ENCODE measurements around the gene ESRRG.
"Not testable (repeated sequence)": the region's sequence is repeated elsewhere in the genome, so short reads cannot be mapped to it uniquely, and the experiment has no call there.

The ESRRG gene

DNA sequence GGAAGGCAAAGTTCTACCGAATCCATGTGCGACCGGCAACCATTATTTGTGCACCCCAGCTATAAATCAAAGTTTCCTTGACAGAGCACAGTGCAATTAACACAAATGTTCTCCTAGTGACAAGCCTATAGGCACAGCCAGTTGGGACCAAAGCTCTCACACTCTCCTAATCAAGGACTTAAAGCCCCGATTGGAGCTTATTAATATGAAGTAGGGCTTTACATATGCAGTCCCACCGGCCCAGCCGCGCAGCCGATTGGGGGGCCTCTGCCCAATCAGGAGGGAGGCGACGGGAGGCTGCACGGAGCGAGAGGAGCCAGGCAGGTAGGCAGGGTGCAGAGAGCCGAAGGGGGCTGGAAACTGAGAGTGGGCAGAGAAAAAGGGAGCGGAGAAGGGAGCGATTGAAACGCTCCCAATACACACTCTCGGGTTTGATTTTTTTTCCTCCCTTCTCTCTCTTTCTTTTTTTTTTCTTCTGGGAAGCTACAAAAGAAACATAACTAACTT, at the start of gene ESRRG:
ESRRG (minus strand) TSS at position 156 of the 507 bp plus-strand sequence; CDS start at position 26, 130 bp downstream.
- DNase-seq = no peak

GRCh38 chr1:216771922-216772321, 48.7 kb upstream of the ESRRG start:
- DNase-seq = no peak

GRCh38 chr1:216766633-216767327, 43.6 kb upstream of the ESRRG start:
- no peak for DNase-seq

- DNase-seq = no peak
These were observed 42.4 kb upstream of the ESRRG start for GRCh38 chr1:216765346-216766300.

GRCh38 chr1:216758161-216758560, 34.9 kb upstream of the ESRRG start:
- no peak for DNase-seq

DNA sequence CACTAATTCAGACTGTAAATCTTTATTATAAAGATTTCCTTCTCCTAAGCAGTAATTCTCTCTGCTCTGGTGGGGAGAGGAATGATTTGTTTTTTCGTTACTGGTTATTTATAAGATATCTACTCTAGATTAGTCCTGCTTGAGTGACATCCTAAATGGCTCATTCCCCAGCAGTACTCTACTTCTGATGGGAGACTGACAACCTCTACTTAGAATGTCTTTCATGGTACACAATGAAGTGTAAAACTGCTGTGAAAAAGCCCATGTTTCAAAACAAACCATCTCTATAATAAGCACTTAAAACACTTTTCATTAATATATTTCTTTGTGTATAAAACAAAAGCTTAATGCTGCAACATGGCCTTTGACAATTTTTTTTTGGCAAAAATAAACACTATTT, 33.9 kb upstream of the ESRRG start:
- no peak for DNase-seq

- no peak for DNase-seq
These were observed 27.7 kb upstream of the ESRRG start for GRCh38 chr1:216750961-216751360.

DNA sequence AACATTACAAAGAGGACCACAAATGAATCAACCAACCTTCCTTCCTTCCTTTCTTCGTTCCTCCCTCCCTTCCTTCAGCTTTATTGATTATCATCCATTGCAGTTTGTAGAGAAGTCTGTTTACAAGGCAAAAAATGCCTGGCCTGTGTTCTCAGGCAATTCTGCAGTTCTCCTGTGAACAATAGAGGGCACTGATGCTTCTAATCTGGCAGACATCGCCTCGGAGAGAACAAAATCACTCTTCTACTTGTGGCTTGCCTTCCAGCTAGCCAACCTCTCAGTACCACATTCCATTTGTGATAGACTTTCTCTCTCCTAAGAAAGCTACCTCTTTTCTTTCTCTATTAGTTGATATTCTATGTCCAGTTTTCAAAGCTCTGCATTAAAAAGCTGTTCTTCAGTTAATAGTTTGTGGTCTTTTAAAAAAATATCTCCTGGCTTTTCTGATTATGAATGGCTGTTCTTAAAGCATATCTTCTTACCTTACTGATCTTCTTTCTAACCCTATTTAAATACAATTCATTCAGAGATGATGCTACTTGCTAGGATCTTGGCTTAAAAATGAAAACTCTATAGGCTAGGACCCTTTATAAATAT, 26.9 kb upstream of the ESRRG start:
- no peak for DNase-seq

- DNase-seq = no peak
These were observed 26.0 kb upstream of the ESRRG start for GRCh38 chr1:216749232-216749631.

GRCh38 chr1:216742625-216743024, 19.4 kb upstream of the ESRRG start:
- no peak for DNase-seq

- DNase-seq = no peak
These were observed 17.1 kb upstream of the ESRRG start for GRCh38 chr1:216740331-216740730.

- no peak for DNase-seq
These were observed 16.6 kb upstream of the ESRRG start for GRCh38 chr1:216739793-216740192.

- DNase-seq = no peak
These were observed 8.9 kb upstream of the ESRRG start for GRCh38 chr1:216732121-216732520.

GRCh38 chr1:216731562-216731961, 8.3 kb upstream of the ESRRG start:
- DNase-seq = no peak

DNA sequence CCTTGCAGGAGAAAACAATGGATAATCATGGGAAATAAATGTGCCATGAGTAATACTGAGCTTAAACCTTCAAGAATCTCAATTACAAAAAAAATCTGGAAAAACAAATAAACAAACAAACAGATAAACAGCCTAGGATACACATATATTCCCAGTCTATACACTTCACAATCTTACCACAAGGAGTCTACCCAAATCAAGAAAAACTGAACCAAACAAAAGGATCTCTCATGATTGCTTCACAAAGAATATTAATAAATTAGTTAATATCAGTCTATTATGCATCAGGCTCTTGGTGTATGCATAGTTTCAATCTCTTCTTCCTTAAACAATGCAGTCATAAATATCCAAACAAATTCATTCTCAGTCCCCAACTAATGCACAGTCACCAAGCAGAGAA, 3.2 kb upstream of the ESRRG start:
- no peak for DNase-seq

- DNase-seq = no peak
These were observed 408 bp downstream of the ESRRG start for GRCh38 chr1:216722821-216723220.

DNA sequence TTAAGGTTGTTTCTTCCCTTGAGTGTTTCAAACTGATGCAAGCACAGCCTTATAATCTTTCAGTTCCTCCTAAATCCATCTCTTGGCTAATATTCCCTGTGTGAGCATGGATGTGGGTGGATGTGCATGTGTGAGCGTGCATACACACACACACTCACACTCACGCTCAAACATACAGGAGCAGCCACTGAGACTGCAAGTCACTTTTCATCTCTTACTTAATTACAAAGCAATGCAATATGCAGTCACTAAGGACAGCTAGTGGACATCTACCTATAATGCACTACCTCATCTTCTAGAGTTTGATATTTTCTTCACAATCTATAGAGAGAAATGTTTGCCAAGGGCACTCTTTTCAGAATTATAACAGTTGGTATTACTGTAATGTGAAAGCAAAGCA, 1.4 kb downstream of the ESRRG start:
- no peak for DNase-seq

GRCh38 chr1:216721062-216721461, 2.2 kb downstream of the ESRRG start:
- no peak for DNase-seq

- no peak for DNase-seq
These were observed 11.5 kb downstream of the ESRRG start for GRCh38 chr1:216711712-216712111.

GRCh38 chr1:216710598-216711333, 12.5 kb downstream of the ESRRG start:
- no peak for DNase-seq

DNA sequence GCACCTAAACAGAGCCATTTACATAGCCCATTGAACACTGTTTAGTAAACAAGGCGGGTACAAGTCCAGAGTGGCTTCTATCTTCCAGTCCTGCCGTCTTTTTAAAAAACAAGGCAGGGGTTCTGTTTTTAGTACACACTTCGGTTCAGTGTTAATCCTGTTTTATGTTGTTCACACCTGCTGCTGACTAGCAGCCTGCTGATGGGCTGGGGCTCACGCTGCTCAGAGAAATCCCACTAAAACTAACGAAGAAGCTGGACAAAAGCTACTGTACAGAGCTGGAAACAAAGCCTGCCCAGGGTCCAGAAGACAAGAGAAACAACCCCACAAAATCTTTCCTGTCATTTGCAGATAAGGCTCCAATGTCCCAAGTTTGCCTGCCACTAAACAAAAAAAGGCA, 13.2 kb downstream of the ESRRG start:
- no peak for DNase-seq

- DNase-seq = no peak
These were observed 17.6 kb downstream of the ESRRG start for GRCh38 chr1:216705676-216706075.

GRCh38 chr1:216704065-216704464, 19.2 kb downstream of the ESRRG start:
- not testable (repeated sequence) for DNase-seq

Measured in CD4-positive, alpha-beta T cell treated with Interleukin-15 for 1 hour (primary cell).